GM19372 (cell line): ENCODE results near the gene UBE2U.
"Not testable (repeated sequence)": the region's sequence is repeated elsewhere in the genome, so short reads cannot be mapped to it uniquely, and the experiment has no call there.

ENCODE experiments used
- ATAC-seq: cut with Tn5 transposase; IDR thresholded peaks from one replicate; pipeline ENCODE4 v1.9.1; 2021; ENCODE audit warnings: mild to moderate bottlenecking, low read depth, moderate library complexity; ENCODE audit not compliant: unreplicated experiment

Gene UBE2U

DNA sequence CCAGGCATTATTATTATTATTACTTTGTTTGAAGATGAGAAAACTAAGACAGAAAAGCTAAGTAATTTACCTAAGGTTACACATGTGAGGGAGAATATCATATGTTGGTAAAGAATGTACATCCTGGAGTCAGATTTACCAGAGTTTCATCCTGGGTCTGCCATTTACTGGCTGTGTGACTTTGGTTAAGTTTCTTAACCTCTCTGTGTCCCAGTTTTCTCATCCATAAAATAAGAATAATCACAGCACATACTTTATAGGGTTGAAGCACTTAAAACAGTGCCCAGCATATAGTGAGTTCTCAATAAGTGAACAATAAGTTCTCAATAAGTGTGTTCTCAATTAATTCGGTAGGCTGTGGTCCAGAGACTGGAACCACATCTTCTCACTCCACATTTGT is 32.5 kb downstream of the UBE2U start:
- no peak for ATAC-seq

DNA sequence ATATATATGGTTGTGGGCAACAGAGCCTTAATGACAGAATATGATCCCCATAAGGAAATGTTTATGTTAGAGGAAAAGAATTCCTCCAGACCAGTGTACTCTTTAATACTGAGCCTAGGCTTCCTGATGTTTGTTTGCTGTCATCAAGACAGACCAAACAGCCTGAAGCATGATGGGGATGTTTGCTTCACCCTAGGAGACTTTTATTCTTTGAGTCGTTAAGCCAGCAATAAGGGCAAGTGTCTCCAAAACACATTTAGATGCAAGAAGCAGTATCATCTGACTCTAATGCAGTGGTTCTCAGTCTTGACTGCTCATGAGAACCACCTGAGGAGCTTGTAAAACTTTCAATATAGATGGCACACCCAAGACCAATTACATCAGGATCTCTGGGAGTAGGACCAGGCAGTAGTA is 33.1 kb downstream of the UBE2U start:
- ATAC-seq: no peak

DNA sequence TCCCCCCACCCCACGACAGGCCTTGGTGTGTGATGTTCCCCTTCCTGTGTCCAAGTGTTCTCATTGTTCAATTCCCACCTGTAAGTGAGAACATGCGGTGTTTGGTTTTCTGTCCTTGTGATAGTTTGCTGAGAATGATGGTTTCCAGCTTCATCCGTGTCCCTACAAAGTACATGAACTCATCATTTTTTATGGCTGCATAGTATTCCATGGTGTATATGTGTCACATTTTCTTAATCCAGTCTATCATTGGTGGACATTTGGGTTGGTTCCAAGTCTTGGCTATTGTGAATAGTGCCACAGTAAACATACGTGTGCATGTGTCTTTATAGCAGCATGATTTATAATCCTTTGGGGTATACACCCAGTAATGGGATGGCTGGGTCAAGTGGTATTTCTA is 36.1 kb downstream of the UBE2U start:
- ATAC-seq: not testable (repeated sequence)

DNA sequence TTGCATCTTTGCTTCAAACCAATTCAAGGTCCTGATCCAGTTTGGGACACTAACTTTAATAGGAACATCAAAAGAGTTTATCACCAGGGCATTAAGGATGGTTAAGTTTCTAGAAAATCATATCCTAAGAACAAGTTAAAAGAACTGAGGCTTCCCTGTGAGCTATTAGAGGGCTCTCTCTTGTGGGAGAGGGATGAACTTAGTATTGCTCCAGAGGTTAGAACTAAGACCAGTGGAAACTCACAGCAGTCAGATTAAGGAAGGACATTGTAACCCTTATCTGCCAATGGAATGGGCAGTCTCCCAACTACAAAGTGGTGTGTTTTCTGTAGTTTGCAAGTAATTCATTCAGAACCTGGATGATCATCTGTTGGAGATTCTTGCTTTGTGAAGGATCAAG is 36.8 kb downstream of the UBE2U start:
- ATAC-seq: no peak

DNA sequence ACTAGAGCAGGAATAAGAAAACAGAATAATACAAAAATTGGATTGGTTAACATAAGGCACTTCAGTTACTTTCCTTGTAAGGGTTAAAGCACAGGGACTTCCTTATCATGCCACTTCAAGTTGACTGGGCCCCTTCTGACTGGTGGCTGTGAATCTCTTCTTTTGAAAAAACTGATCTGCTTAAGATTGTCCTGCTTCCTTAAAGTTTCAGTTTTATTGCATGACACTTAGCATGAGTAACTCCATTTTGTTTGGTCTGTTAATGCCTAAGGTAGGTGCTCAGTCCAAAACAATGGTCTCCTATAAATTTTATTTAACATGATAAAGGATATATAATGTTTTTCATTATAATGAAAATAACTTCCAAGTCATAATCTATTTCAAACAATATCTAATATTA is 37.6 kb downstream of the UBE2U start:
- no peak for ATAC-seq

DNA sequence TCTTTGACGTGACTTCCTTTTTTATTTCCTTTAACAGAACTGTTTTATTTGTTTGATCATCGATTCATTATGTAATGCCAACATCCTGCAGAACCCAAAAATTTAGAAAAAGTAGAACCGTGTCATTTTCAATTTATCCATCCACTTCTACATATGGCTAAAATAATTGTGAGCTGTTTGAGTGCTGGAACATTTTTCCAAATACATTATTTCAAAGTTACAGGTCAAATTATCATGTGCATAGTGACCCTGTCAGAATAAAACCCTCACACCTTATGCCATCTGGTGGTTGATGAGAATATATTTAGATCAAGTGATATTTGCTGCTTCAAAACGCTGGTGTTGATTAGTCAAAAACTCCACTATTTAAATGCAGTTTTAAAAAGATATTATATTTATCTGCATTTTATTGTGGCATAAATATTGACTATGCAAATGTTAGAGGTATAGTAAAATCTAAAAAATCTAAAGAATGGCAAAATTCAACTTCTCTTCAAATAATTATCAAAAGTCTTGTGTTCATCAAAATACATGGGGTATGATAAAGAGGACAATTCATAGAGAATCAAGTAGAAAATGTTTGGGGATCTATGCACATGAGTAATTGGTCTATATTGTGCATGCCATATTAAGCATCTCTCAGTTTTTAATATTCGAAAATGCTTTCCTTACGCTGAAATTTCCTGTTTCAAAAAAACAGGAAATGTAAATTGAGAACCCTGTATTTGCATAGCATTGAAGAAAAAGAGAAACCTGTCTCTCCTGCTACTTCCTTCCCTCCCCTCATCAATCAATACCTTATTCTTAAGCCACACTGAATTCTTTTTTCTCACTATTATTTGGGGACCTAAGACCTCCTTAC is 39.7 kb downstream of the UBE2U start:
- ATAC-seq: no peak

DNA sequence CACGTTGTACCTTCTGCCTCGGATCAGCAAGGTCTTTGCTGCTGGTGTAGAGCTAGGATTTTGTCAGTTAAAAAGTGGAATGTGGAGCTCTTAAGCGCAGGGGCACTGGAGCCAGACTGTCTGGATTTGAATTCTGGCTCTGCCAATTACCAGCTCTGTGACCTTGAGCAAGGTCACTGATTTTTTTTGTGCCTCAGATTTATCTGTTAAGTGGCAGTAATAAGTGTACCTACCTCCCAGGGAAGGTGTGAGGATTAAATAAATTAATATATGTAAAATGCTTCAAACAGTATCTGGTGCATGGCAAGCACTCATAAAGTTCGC is 40.3 kb downstream of the UBE2U start:
- ATAC-seq: no peak

DNA sequence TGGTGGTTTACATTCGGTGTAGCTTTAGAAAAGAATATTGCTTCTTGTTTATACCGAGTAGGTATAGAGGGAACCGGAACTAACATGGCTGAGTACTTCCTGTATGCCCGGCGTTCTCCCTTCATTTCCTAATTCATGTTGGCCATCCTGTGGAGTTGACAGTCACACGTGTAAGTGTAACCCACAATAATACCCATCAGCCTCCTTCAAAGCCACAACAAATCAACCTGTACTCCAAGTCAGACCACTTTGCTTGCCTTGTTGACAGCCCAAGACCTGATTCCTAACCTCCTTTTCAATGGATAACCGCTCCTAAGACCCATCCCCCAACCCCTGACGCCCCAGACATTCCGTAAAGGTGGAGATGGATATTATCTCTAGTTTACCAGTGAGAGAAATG is 42.1 kb downstream of the UBE2U start:
- no peak for ATAC-seq

DNA sequence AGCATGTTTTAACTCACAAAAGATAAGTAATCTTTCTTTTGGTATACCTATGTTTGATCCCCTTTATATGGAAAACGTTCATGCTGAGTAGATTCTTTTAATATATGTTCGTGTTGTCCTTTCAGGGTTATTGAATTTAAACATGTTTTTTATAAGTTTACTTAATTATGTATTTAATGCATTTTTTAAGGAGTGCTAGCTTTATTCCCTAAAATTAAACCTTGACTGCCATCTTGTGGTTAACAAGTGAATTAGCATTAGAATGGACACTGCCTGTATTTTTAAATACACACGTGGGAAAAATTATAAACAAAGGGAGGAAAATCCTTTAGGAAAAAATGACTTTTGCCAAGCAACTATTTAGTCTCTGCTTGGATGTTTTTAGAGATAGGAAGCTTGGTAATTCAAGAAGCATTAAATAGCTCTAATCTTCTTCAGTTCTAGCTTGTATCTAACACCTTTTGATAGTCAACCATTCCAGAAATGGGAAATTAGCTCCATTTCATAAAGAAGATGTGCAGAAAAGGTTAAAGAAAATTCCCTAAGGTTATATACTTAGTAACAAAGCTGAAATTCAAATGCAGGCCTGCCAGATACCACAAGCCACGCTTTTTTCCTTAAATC is 43.0 kb downstream of the UBE2U start:
- ATAC-seq: no peak

DNA sequence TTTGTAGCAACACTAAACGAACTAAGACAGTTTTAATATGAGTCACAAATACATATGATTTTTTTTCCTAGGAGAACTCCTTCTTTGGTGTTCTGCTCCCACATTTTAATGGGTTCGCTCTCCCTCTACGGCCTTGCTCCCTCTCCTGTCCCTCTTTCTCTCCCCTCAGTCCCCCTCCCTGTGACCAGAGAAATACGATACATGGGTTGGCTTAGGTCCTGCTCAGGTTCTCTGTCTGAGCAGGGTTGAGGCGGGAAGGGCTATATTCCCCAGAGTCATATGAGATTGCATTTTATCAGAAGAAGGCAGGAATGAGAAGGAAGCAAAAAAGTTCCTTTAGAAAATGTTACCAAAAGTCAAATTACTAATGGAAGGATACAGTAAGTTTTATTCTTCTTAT is 44.6 kb downstream of the UBE2U start:
- no peak for ATAC-seq

DNA sequence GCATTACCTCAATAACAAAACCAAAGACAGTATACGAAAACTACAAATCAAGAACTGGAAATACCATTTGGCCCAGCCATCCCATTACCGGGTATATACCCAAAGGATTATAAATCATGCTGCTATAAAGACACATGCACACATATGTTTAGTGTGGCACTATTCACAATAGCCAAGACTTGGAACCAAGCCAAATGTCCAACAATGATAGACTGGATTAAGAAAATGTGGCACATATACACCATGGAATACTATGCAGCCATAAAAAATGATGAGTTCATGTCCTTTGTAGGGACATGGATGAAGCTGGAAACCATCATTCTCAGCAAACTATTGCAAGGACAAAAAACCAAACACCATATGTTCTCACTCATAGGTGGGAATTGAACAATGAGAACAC is 47.0 kb downstream of the UBE2U start:
- not testable (repeated sequence) for ATAC-seq

DNA sequence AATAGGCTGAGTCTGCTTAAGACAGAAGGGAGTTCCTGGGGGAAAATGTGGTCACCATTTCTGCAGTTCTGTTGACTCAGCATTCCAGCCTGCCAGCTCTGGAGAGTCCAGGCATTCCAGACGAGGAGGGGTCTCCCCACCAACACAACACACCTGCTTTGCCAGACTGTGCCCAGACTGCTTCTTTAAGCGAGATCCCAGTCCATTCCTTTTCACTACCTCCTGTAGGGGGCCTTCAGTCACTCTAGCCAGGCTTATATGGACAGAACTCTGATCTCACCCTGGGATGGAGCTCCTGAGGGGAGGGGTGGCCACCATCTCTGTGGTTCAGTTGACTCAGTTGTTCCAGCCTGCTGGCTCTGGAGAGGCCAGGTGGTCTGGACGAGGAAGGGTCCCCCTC is 48.5 kb downstream of the UBE2U start:
- no peak for ATAC-seq

DNA sequence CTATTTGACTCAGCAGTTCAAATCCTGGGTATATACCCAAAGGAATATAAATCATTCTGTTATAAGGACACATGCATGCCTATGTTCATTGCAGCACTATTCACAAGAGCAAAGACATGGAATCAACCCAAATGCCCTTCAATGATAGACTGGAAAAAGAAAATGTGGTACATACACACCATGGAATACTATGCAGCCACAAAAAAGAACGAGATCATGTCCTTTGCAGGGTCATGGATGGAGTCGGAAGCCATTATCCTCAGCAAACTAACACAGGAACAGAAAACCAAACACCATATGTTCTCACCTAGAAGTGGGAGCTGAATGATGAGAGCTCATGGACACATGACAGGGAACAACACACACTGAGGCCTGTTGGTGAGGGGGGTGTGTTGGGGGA is 53.8 kb downstream of the UBE2U start:
- ATAC-seq: not testable (repeated sequence)

DNA sequence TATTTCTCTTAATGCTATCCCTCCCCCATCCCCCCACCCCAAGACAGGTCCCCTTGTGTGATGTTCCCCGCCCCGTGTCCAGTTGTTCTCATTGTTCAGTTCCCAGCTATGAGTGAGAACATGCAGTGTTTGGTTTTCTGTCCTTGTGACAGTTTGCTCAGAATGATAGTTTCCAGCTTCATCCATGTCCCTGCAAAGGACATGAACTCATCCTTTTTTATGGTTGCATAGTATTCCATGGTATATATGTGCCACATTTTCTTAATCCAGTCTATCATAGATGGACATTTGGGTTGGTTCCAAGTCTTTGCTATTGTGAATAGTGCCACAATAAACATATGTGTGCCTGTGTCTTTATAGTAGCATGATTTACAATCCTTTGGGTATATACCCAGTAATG is 55.0 kb downstream of the UBE2U start:
- ATAC-seq: not testable (repeated sequence)

DNA sequence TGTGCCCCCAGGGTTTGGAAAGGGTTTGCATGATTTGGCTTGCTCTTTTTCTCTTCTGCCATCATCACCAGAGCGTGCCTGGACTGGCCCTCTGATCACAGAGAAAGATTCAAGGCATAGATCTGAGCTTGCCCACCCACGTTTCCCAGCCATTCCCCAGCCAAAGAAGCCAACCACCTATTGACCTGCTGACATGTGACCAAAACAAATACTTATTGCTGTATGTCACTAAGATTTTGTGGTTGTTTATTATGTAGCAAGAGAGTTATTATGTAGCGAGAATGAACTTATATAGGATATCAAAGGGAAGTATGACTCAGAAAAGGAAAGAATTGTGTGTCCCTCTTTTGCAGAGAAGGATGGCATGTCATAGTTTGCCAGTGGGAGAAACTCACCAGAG is 59.9 kb downstream of the UBE2U start:
- ATAC-seq: no peak

DNA sequence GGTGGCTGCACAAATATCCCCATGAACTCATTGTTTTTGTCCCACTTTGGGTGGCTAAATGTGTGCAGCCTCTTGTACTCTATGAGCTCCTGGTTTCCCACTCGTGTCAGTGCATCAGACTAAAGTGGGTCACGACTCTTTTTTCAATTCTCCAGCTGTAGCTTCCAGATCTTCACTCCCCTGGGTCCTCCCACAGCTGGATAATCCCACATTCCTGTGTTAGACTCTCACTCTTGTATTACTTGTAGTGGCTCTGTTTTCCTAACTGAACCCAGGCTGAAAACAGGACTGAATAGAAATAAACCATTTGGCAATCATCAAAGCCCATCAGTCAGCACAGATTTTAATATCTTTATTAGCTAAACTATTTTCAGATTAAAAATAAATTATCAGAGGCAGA is 60.4 kb downstream of the UBE2U start:
- ATAC-seq: no peak

DNA sequence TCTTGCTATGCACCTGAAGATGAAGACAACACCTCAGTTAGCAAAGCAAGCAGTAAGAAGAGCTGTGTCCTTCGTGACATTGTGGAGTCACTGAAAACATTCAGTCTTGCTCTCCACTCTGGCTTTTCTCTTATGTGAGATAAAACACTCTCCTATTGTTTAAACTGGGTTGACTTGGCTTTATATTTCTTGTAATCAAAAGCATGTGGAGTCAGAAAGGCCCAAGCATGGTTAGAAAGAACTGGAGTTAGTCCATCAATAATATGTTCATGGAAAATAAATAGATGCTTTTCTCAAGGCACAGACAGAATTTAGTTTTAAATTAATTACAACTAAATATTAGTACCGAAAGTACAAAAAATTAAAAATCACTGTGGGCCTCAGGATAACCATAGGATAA is 61.7 kb downstream of the UBE2U start:
- ATAC-seq: no peak

DNA sequence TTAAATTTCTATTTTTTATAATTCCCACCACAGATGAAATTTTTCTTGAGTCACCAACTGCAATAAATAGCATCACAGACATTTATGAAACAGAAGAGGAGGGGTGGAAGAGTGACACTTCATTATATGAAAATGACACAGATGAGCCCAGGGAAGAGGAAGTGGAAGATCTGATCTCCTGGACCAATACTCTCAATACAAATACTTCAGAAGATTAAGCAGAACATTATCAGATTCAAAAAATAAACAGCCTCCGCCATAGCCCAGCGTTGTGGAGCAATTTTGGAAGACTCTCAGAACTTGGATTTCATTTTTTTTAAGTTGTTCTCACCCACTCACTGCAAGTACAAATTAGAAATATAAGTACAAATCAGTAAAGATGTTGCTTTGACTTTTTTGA is 63.6 kb downstream of the UBE2U start:
- ATAC-seq: no peak

DNA sequence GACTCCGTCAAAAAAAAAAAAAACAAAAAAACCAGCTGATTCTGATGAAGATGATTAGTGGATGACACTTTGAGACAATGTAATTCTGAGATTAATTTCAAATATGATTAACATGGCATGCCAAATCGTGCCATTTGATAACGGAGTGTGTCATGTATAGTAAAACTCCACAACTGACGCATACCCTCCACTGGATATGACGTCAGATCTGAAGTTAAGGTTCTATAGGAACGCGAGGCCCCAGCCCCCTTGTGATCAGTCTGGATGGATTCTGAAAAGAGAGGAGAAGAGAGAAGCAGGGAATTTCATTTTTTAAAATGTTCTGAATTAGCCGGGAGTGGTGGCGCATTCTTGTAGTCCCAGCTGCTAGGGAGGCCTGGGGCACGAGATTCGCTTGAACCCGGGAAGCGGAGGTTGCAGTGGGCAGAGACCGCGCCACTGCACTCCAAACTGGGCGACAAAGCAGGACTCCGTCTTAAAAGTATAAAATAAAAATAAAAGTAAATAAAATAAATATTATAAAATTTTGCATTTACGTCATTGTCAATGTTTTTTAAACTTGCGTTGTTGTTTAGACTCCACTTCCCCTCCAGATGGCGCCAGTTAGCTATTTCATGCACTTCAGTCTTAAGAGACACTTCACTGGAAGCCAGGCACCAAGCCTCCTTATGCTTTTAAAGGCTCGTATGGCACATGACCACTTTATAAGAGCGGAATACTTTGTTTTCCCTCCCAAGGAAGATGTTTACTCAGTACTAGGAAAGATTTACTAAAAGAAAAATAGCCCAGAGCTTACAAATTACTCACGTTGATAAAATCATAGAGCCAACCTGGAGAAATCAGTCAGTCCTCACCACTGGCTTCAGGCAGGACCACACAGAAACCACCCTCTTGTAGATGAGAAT is 65.5 kb downstream of the UBE2U start:
- no peak for ATAC-seq

DNA sequence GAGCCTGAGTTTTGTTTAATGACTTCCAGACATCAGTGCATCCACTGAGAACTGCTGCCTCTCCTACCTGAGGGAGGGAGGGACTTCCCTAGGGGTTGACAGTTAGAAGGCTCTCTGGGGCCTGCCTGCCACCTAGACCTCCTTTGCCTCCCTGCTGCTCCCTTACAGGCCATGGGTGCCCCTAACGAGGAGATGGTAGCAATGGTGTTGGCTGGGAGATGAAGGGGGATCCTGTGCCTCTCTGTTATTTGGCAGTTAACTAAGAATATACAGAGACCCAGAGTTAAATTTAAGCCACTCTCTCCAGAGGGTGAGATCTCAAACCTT is 66.1 kb downstream of the UBE2U start:
- ATAC-seq: no peak

DNA sequence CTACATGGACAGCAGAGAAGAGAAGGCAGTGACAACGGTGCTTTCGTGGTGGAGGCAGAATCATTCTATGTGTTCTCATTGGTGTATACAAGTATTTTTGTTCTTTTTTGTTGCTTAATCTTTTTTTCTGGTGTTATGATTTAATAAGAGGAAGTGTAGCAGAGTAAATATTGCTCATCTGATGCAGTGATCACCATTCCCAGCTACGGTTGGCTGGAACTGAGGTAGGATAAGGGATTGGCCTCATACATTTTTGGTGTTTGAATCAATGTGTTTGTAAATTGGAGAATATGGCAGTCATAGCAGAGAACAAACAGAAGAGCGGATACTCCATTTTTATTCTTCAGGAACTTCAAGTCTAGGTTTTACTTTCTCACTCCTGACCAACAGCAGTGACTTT is 76.6 kb downstream of the UBE2U start:
- no peak for ATAC-seq

DNA sequence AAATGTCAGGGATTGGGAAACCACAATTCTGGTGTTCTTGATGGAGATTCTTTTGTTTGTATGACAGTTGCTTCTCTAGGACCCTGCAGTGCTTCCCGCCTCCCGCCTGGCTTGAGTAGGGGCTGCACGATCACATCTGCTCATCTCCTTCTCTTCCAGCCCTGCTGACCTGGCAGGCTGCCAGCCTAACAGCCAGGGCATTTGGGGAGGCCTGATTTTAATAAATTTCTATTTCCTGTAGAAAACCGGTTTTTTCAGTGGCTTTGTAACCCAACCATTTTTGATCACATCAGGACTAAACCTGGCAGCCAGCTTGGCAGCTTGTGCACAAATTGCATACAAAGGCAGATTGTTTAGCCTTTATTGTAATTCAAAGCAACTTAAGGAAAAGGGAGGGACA is 78.9 kb downstream of the UBE2U start:
- no peak for ATAC-seq
